Cortex of kidney (tissue), 1 donor: ENCODE data around the gene TEDC2.

Experiments
- DNase-seq: peaks from one replicate; lab custom pipeline; 2025; lab: John Stamatoyannopoulos, UW

The TEDC2 gene

DNA sequence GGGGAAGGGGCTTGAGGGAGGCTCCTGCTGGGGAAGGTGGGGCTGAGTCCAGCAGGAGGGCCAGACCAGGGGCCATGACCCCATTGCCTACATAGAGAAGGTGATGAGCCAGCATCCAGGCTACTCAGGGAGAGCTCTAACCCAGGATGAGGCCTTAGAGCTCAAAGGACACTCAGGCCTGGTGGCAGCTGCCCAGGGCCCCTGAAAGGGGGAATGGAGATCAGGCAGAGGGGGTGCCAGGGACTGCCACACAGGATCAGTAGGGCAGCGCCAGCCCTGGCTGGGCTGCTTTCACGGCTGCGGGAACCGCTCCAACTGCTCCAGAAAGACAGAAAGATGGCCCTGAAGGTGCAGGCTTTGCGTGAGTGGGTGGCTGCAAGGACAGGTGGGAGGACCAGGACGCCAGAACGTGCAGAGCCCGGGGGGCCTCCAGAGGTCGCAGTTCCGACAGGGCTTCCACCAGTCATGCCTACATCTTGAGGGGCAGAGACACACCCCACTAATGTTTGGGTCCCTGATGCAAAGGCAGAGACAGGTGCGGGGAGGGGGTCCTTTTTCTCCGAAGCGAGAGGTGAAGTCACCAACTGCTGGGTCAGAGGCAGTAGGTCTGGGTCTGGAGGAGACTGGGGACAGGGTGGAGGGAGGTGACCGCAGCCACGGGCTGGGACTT, 53.0 kb downstream of the TEDC2 start:
- no peak for DNase-seq

DNA sequence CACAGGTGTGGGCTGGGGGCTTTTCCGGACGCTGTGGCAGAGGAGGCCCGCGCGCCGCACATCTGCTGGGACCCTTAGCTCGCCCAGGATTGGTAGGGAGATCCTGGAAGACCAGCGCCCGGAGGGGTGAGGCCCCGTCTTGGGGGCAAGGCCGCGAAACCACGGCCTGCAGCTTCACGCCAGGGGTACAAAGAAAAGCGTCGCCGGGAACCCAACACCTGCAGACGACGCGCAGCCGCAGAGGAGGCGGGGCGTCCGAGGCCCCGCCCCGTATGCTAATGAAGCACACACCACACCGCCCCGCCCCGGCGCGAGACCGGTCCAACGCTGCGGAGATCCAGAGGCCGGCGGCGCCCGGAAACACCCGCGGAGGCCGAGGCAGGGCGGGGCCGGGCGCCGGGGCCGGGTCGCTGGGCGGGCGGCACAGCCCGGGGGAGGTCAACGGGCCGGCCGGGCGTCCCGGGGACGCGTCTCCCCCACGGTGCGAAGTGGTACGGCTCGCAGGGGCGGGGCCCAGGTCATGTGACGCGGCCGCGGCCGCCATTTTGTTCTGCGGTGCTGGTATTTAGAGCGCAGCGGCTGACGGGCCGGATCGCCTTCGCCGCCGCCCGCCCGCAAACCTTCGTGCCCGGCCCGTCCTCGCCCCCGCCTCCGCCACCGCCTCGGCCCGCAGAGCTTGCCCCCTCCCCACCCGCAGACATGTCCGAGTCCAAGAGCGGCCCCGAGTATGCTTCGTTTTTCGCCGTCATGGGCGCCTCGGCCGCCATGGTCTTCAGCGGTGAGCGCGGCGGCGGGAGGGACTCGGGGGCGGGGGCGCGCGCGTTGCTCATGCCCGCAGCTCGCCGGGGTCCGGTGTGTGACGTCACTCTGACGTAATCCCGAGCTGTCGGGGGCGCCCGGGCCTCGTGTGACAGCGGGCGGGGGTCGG, 53.8 kb downstream of the TEDC2 start, which contains the start of gene ATP6V0C:
Gene ATP6V0C (plus strand): TSS at position 548 of the 928 bp plus-strand sequence. CDS start 152 bp downstream, at position 700.
- DNase-seq: no peak
